Stimulated activated CD8-positive, alpha-beta memory T cell treated with anti-CD3 and anti-CD28 coated beads, Interleukin-7, amount 100 ng/mL, for 24 hours (primary cell): ENCODE data around the gene ITM2A.

Source experiments
- DNase-seq: peaks from one replicate; pipeline ENCODE4 v3.0.0-alpha.2; 2020; ENCODE audit warnings: low read depth

Gene ITM2A

GRCh38 chrX:79366873-79367749 lies at the start of gene ITM2A:
Gene ITM2A, minus strand, starts transcription at chrX:79367334. Its CDS starts 119 bp downstream, at chrX:79367215.
- DNase-seq: no peak

DNA sequence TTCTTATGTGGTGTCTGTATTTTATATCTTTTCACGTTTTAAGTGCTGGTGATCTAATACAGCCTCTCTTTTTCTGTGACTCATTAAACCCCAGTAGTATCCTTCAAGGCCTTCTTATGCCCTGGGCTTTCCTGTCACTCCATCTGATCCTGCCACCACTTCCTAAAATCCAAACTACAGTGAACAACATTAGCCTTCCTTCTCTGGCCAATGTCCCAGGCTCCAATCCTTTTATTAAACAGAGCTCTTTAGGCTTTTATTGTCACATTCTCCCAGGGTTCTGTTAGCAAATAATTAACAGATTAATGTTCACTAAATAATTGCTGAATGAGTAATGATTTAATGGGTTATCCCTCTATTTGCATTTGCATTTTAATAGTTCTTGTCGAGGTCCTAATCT lies 47.9 kb upstream of the ITM2A start:
- DNase-seq: no peak

DNA sequence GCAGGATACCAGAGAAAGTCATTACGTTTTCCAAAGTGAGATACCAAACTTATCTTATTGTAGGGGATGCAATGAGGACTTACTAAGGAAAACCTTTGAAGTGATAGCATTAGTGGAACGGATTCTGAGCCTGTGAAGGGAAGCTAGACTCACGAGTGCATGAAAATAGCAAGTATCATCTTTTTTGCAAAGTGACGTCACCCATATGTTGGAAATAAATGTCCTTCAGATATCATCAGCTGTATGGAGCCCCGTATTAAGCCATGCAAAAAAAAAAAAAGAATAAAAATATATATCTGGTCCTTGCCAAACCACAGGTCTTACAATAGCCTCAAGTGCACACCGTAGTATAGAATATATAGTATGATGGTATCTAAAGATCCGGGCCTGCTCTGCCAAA lies 46.8 kb upstream of the ITM2A start:
- no peak for DNase-seq

GRCh38 chrX:79412972-79413371 lies 45.8 kb upstream of the ITM2A start:
- DNase-seq: no peak

DNA sequence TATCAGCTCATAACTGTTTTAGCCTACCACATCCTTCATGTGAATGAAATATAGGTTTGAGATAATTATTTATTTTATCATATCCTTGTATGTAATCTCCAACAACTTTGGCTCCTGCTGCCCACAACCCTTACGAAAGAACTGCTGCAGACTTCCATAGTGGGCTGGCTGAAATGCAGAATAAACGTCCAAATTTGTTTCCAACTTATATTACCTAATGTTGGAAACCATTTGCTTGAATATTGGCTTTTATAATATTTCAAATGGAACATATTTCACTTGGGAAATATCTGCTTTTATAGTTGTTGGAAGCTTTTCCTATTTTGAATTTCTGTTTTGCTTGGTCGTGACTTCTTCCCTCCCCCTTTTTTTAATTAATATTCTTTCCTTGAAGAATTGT lies 45.0 kb upstream of the ITM2A start:
- no peak for DNase-seq

GRCh38 chrX:79409657-79410056 lies 42.5 kb upstream of the ITM2A start:
- DNase-seq: no peak

GRCh38 chrX:79408623-79409322 lies 41.6 kb upstream of the ITM2A start:
- no peak for DNase-seq

- DNase-seq: no peak
These were observed 33.5 kb upstream of the ITM2A start for GRCh38 chrX:79400623-79401022.

DNA sequence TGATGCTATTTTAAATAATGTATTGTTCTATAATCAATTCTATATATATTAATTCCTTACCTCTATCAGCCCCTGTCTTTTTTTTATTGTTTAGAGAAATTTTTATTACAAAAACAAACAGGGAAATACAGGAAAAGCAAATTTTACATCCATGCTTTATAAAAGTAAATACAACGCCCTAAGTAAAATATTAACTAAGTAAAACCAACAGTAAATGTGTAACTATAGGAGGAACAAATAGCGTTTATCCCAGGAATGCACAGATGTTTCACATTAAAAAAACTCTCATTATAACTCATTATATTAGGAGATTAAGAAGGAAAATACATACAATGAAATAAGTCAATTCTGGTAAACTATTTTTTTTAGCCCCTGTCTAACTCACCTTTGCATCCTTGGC lies 8.2 kb upstream of the ITM2A start:
- DNase-seq: no peak

- no peak for DNase-seq
These were observed 4.5 kb upstream of the ITM2A start for GRCh38 chrX:79371640-79372039.

DNA sequence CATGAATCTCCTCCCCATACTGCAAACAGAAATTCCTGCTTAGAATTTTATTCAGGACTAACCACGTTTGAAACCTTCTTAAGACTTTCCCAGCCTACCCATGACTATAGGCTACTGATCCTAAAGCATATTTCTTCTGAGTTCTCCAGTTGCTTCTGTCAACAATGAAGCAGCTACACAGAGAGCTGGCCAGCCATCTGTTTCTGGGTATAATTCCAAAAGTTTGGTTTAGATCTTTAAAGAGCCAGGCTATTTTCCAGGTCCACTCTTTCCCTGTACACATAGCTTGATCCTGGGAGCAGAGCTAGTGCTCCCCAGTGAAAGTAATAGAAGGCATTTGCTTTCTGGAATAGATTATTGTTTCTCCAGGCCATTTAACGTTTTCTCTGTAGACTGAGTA lies 4.0 kb upstream of the ITM2A start:
- DNase-seq: no peak

- DNase-seq: no peak
These were observed 2.7 kb upstream of the ITM2A start for GRCh38 chrX:79369871-79370270.

- DNase-seq: no peak
These were observed 1.3 kb upstream of the ITM2A start for GRCh38 chrX:79368441-79368840.

DNA sequence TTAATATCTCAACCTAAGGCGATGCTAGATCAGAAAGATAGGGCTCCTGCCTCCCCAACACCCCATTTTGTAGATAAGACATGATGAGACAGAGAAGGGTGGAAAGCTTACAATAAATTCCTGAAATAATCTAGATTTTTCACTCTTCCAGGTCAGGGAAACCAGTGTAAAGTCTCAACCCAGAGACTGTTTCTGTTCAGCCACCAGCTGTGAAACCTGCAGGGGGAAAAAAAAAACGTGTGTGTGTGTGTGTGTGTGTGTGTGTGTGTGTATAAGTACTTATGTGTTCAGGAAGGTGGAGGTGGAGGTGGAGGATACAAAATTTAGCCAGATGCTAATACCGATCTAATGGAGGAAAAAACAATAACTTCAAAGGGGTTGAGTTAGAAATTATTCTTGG lies 773 bp upstream of the ITM2A start:
- no peak for DNase-seq

- no peak for DNase-seq
These were observed 620 bp downstream of the ITM2A start for GRCh38 chrX:79366556-79366872.

- no peak for DNase-seq
These were observed 1.5 kb downstream of the ITM2A start for GRCh38 chrX:79365591-79365990.

GRCh38 chrX:79364306-79364705 lies 2.8 kb downstream of the ITM2A start:
- DNase-seq: no peak

- no peak for DNase-seq
These were observed 5.8 kb downstream of the ITM2A start for GRCh38 chrX:79361192-79361870.

DNA sequence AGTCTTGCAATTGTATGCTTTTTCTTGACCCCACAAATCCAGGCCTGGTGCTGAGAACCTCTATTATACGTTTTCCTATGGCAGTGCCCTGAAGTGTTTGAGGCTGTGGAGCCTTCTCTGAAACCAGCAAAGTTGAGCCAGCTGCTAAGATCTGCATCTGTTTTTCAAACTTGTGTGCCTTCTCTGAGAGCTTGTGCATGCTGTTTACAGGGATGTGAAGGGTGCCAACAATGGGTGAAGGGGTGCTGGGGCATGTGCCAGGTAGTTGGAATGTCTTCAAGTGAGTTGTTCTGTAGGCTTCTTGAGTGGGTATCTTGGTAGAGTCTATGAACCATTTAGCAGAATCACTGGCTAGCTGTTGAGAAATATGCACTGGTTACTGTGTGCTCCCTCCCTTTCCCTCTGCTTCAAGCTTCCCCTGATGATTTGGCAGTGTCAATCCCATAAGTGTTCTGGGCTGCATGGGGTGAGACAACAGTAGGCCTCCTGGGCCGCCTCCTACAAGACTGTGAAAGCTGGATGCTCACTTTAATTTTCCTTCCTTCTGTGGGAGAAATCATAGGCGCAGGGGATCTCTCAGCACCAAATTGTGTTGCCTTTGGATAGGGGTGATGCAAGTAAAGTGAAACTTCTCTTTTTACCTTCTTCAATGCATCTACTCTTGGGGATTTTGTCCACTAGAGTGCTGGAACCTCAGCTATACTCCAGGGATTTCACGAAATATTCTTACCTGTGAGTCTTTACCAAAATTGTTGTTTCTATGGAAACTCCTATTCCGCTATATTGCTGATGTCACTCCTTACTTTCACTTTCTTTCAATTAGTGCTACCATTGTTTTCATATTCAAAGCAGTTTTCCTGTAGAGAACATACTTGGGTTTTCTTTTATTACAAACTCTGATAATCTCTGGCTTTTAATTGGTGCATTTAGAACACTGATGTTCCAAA lies 30.0 kb downstream of the ITM2A start:
- no peak for DNase-seq

GRCh38 chrX:79330022-79330421 lies 37.1 kb downstream of the ITM2A start:
- DNase-seq: no peak

- DNase-seq: no peak
These were observed 41.7 kb downstream of the ITM2A start for GRCh38 chrX:79325263-79325958.
